ENCODE measurements around the gene PI16. TPM values are rescaled to one million over a fixed set of nuclear protein-coding genes. Genes with fewer than 3 reads are reported as not detected.
A peak's percentile ranks its signal among the peaks of the same experiment; 100 is the strongest.
"Not testable (repeated sequence)": the region's sequence is repeated elsewhere in the genome, so short reads cannot be mapped to it uniquely, and the experiment has no call there.

Gene PI16
- total RNA-seq, 1 donor from 2014 or later: 16.1 TPM

GRCh38 chr6:36975231-36976006, 20.9 kb downstream of the PI16 start:
- DNase-seq (ENCODE audit: low spot score): no peak

DNA sequence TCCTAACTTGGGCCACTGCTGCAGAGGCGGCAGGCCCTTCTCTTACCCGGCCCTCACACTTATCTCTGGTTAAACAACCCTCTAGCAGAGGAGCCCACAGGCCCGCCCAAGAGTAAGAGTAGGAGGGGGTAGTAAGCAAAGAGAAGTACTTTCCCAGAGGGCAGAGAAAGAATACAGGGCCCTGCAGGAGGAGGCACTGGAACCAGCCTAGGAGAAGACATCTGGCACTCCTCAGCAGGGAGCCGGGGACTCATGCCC, 21.4 kb downstream of the PI16 start:
- DNase-seq (ENCODE audit: low spot score): no peak

DNA sequence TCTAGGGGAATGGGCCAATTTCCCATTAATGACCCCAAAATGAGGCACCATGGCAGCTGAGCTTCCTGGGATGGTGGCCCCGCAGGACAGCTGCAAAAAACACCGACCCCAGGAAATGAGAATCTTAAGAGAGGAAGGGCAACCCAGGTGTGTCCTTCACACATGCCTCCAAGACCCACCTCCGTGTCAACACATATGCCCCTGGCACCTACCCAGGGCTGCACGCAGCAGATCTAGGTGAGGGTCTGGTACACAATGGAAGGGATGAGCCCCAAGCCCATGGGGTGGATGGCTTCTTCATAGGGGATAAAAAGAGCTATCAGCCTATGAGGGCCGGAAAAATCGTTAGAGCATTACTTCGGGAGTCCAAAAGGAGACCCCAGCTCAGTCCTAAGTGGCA, 22.0 kb downstream of the PI16 start:
- DNase-seq (ENCODE audit: low spot score): no peak

GRCh38 chr6:36976931-36977330, 22.4 kb downstream of the PI16 start:
- DNase-seq (ENCODE audit: low spot score): no peak

DNA sequence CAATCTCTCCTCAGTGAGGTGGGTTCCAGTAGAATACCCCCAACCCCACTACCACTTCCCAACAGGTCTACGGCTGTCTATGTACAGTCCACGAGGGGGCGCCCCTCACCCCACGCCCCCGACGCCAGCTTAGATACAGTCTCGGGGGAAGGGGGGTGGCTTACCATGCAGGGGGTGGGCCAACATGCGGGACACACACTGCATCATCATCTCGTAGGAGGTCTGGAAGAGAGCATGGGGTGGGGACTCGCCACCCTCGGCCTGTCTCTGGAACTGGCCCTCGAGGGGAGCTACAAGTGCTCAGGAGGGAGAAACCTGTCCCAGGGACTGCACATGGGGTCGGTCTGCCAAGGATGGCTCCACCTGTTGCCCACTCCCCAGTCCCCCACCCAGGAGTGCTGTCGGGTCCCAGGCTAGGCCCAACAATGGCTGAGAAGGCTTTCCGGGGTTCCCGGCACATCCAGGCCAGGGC, 23.0 kb downstream of the PI16 start:
- no peak for DNase-seq (ENCODE audit: low spot score)

GRCh38 chr6:36978421-36979346, 24.1 kb downstream of the PI16 start:
- DNase-seq (ENCODE audit: low spot score): no peak

DNA sequence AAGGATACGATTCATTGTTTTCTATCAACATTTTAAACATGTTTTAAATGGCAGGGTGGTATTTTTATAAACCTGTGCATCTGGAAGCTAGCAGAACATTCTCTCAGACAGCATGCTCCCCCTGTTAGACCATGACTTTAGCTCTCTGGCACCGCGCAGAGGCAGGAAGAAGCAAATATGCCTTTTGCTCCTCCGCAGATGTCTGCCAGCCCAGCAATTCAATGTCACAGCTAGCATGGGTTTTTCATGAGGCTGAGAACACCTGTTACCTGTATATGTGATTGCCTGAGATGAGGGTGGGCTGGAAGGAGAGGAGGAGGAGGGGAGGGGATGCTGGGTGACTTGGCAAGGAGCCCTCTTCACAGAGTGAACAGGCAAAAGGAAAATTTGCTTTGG, 24.8 kb downstream of the PI16 start:
- DNase-seq (ENCODE audit: low spot score): peak; percentile 73

GRCh38 chr6:36980129-36980528, 25.6 kb downstream of the PI16 start:
- no peak for DNase-seq (ENCODE audit: low spot score)

DNA sequence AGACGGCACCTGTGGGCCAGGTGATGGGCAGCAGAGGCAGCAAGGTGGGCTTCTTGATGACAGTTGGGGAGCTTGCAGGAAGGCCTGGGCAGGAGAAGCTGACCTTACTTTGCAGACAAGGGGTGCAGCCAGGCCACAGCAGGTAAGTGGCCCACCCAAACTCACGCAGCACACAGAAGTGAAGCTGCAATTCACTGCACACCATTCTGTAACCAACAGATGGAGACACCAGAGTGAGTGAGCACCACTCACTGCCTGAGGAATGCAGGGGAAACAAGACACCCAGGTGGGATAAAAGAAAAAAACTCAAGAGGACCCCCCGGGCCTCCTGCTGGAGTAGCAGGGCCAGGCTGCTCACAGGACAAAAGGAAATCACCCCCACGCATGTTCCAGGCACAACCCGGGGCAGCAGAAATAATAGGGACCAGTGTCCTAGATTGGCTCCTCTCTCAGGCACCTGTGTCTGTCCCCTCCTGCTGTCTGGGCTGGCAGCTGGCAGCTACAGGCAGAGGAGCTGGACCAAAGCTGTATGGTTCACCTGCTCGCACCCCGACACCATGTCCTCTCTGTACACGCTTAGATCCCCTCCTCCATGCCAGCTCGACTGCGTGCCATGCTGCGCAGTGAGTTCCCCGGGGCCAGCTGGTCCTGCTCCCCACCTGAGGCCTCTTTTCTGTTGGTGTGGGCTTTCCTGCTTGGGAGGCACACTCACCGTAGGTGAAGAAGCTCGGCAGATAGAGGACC, 26.5 kb downstream of the PI16 start:
- no peak for DNase-seq (ENCODE audit: low spot score)

GRCh38 chr6:36983538-36983937, 29.0 kb downstream of the PI16 start:
- no peak for DNase-seq (ENCODE audit: low spot score)

GRCh38 chr6:36984581-36985416, 30.3 kb downstream of the PI16 start:
- DNase-seq (ENCODE audit: low spot score): peak; percentile 68

GRCh38 chr6:36985417-36985807, 30.9 kb downstream of the PI16 start:
- DNase-seq (ENCODE audit: low spot score): no peak

DNA sequence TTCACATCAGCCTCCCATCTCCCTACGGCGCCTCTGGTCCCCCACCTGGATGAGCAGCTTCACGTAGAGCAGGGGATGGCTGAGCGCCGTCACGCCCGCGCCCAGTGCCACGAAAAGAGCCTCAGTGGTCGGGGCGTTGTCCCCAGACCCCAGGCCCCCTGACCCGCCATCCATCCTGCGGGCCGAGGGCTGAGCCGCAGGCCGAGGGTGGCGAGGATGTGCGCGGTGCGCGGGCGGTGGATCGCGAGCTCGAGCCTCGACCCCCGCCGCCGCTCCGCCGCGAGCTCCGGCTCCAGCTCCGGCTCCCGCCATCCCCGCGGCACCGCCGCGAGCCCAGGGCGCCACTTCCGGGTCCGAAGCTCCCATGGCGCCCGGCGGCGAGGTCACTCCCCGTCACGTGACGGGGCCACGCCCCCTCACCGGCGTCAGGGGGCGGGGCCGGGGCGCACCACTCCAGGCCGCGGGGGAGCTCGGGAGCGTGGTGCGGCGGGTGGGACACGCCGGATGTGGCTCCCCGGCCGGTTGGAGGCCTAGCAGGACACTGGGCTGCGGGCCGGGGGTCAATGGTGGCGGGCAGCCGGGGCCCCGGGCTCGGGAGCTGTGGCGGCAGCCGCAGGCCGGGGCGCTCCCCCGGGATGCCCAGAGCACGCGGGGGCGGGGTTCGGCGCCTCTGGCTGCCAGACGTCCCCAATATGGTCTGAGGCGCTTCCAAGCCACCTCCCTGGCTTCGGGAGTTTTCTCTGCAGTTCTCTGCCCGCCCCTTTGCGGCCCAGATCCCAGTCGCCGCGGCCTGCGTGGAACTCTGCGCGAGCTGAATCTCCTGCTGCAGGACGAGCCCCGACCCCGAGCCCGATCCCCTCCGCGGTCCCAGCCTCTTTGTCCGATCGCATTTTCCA, 31.5 kb downstream of the PI16 start, which contains the start of gene MTCH1:
Gene MTCH1 (minus strand): TSS at position 389 of the 896 bp plus-strand sequence. CDS start 23 bp downstream, at position 366.
- DNase-seq (ENCODE audit: low spot score): peak; percentile 97

DNA sequence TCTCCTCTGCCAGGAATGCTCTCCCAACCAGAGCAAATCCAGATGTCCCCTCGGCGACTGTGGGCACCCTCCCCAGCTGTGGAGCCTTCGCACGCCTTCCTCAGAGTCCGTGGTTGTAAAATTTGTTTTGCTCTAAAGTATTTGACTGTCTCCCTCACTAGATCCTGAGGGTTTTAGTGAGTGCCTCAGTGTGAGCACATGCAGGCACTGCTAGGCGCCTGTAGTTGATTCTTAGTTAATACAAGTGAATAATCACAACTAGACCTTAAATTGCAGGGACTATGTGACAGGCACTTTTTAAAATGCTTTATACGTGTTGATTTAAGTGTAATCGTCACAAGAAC, 32.1 kb downstream of the PI16 start:
- DNase-seq (ENCODE audit: low spot score): no peak

DNA sequence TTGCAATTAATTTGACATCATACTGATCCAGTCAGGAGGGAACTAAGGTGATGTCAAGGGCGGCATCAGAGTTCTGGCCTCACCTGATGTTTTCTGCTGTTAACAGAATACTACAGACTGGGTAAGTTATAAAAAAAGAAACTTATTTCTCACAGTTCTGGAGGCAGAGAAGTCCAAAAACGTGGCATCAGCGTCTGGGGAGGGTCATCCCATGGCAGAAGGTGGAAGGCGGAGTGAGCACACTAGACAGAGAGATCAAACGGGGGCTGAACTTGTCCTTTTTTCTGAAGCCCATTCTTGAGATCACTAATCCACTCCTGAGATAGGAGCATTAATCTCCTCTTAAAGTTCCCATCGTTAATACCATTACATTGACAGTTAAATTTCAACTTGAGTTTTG, 34.7 kb downstream of the PI16 start:
- DNase-seq (ENCODE audit: low spot score): no peak

GRCh38 chr6:36990401-36990800, 35.9 kb downstream of the PI16 start:
- not testable (repeated sequence) for DNase-seq (ENCODE audit: low spot score)

DNA sequence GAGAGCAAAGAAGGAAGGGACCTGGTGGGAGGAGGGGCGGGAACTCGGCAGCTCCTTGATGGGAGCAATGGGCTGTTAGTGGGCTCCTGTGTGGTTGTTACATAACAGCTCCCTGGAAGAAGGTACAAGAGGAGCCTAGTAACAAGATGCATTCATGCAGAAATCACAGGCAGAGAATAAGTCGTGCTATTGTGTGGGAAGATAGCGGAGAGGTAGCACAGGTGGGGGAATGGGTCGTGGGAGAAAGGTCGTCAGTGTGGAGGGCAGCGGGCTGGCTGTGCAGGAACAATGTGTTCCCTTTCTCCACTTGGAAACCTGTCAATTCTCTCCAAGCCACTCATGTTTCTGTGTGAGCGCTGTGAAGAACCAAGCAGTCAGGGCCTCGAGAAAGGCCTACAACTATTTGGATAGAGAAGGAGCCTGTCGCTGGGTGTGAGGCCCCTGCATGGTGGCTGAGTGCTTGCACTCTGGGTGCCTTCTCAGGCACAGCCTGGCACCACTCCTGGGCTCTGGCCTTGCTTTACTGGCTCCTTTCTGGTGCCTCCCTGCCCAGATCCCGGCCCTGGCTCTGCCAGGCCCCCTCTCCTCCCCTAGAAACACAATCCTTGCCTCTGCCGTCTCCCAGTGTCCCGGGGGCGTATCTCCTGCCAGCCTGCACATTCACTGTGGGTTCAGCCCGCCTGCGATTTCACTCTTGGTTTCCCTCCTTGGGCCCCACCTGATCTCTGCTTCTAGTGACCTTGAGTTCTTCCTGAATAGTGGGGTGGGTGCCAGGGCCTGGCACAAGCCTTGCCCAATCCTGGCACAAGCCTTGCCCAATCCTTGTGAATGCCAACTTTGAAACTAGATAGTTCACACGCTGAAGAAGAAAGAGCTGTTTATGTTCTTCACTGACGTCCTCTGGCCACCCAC, 43.5 kb downstream of the PI16 start:
- no peak for DNase-seq (ENCODE audit: low spot score)

DNA sequence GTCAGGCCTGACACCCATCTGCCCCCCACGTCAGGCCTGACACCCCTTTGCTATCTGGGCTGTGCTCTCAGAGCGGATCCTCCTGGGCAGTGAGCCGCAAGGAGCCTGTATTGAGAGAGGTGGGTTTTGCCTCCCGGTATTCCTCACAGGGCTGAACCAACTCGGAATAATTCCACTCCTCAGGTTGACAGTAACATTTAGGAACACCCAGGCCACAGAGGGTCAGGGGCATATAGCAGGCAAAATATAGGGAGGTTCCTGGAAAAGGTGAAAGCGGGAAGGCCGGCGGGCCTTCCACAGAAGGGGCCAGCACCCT, 44.1 kb downstream of the PI16 start:
- DNase-seq (ENCODE audit: low spot score): no peak

DNA sequence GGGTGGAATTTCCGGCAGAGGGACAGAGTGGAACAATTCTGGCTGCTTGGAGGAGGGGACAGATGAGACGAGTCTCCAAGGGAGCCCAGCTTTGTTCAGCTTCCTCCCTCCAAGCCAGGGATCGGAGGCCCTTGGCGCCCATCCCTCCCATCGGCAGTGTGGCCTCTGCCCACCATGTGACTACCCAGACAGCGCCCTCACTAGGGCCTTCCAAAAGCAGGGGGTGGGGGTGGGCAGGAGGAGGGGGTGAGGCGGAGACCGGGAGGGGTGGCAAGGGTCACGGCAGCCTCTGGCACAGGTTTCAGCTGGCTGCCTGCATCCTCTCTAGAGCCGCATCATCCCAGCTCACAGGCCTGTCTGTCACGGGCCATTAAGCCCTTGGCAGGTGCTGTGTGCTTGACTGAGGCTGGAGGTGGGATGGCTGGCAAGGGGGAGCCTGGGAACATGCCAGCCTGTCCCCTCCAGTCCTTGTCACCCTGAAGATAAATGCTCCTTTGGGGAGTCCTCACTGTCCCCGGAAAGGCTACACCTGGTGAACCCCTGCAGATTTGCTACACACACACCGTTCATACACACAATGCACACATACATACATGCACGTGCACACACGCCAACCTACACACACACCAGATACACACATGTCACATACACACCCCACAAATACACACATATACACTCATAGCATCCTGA, 44.7 kb downstream of the PI16 start:
- DNase-seq (ENCODE audit: low spot score): no peak
